ENCODE data around the gene ZNF652.

The ZNF652 gene

DNA sequence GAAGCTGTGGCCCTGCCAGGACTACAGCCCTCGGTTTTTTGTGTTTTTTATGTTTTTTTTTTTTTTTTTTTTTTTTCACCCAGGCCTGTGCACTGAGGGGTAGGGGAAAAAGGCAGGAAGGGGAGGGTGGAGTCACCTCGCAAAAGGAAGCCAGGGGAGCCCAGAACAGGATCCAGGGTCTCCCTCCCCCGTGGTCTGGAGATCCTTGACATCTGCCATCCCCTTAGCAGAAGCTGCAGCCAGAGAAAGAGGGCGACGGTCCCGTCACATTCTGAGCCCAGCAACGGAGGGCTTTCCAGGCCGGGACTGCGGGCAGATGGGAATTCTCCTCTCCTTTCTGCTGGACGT is 102.4 kb downstream of the ZNF652 start:
- H3K27me3 ChIP-seq (replicated peaks; ENCODE audit: control insufficient read depth, insufficient read depth, low read length): no peaks in the 10 kb centered on the region
- H3K4me1 ChIP-seq (ENCODE audit: control insufficient read depth, insufficient read depth, low read length): peaks cover 9% of the 10 kb centered on the region
- H3K36me3 ChIP-seq (ENCODE audit: control insufficient read depth, insufficient read depth, low read length, severe bottlenecking): no peaks in the 10 kb centered on the region
- DNase-seq (ENCODE audit: low read depth): no peak
- H3K4me3 ChIP-seq (ENCODE audit: low read length): peak overlapping the region; percentile 82
- H3K9ac ChIP-seq (ENCODE audit: low read length): peak overlapping the region; percentile 87
- no peaks in the 10 kb centered on the region for H3K9me3 ChIP-seq (ENCODE audit: control insufficient read depth, low read length)

DNA sequence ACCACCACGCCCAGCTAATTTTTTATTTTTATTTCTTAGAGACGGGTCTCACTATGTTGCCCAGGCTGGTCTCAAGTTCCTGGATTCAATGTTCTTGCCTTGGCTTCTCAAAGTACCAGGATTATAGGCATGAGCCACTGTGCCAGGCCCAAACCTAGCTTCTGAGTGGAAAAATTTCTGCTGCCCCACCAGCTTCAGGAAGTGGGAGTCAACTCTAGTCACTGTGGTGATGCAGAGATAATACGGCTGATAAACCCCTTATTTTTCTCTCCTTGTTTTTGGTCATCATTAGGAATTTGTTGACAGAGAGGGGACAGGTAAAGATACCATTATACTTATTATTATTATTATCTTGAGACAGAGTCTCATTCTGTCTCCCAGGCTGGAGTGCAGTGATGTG is 103.7 kb downstream of the ZNF652 start:
- Histone ChIP-seq H3K4me3 (ENCODE audit: low read length) (no peak overlapping the region), H3K36me3 (ENCODE audit: control insufficient read depth, insufficient read depth, low read length, severe bottlenecking) (no peaks in the 10 kb centered on the region), H3K9ac (ENCODE audit: low read length) (no peak overlapping the region), H3K4me1 (ENCODE audit: control insufficient read depth, insufficient read depth, low read length) (peaks cover 9% of the 10 kb centered on the region), H3K27me3 (replicated peaks; ENCODE audit: control insufficient read depth, insufficient read depth, low read length) (no peaks in the 10 kb centered on the region), H3K9me3 (ENCODE audit: control insufficient read depth, low read length) (no peaks in the 10 kb centered on the region)
- DNase-seq (ENCODE audit: low read depth): no peak

DNA sequence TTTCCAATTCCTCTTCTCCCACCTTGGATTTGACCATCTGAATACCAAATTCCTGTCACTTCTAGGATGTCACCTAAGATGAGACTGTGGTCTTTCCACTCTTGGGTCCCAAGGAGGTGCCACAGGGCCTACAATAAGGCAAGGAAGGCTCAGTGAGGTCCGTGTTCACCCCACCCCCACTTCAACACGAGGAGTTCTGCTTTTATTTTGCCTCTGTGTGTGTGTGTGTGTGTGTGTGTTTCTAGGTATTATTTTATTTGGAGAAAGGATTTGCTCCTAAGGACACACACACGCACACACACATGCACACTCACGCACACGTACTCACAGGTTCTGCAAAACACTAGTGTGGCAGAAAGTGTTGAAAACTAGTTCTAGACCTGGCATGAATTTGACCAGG is 106.9 kb downstream of the ZNF652 start:
- Histone ChIP-seq H3K4me1 (ENCODE audit: control insufficient read depth, insufficient read depth, low read length) (peaks cover 3% of the 10 kb centered on the region), H3K4me3 (ENCODE audit: low read length) (no peak overlapping the region), H3K9me3 (ENCODE audit: control insufficient read depth, low read length) (no peaks in the 10 kb centered on the region), H3K9ac (ENCODE audit: low read length) (no peak overlapping the region), H3K36me3 (ENCODE audit: control insufficient read depth, insufficient read depth, low read length, severe bottlenecking) (no peaks in the 10 kb centered on the region), H3K27me3 (replicated peaks; ENCODE audit: control insufficient read depth, insufficient read depth, low read length) (peaks cover under 1% of the 10 kb centered on the region)
- no peak for DNase-seq (ENCODE audit: low read depth)

DNA sequence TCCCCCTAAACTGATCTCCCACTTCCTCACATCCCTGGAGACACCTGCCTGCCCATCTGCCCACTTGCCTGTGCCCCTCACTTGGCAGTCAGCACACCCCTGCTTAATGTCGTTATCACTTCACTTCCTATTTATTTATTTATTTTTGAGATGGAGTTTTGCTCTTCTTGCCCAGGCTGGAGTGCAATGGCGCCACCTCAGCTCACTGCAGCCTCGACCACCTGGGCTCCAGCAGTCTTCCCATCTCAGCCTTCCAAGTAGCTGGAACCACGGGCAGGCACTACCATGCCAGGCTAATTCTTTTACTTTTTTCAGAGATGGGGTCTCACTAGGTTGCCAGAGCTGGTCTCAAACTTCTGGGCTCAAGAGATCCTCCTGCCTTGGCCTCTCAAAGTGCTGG is 108.0 kb downstream of the ZNF652 start:
- H3K4me1 ChIP-seq (ENCODE audit: control insufficient read depth, insufficient read depth, low read length): peaks cover 8% of the 10 kb centered on the region
- no peaks in the 10 kb centered on the region for H3K9me3 ChIP-seq (ENCODE audit: control insufficient read depth, low read length)
- no peak overlapping the region for H3K4me3 ChIP-seq (ENCODE audit: low read length)
- DNase-seq (ENCODE audit: low read depth): no peak
- peaks cover 5% of the 10 kb centered on the region for H3K27me3 ChIP-seq (replicated peaks; ENCODE audit: control insufficient read depth, insufficient read depth, low read length)
- no peak overlapping the region for H3K9ac ChIP-seq (ENCODE audit: low read length)
- H3K36me3 ChIP-seq (ENCODE audit: control insufficient read depth, insufficient read depth, low read length, severe bottlenecking): no peaks in the 10 kb centered on the region

DNA sequence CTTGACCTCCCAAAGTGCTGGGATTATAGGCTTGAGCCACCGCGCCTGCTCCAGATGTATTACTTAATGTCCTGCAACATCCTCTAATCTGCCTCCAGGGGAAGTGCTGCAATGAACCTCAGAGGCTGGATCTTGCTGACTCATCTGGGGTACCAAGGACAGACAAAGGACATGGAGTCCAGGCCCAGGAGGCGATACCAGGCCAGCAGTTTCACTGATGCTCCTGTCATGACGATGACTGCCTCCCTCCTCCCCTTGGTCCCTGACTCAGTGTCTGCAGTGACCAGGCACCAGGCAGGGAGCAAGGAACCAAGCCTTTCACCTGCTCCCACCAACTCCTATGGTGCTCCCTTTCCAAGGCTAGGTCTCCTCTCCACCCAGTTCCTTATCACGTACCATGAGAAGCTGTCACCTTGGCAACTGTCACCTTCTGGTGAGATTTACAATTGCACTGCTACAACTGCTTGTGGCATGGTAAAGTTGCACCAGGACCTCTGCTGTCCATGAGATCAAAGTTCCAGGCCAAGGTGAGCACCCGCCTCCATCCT is 109.8 kb downstream of the ZNF652 start:
- no peak overlapping the region for H3K4me3 ChIP-seq (ENCODE audit: low read length)
- H3K27me3 ChIP-seq (replicated peaks; ENCODE audit: control insufficient read depth, insufficient read depth, low read length): peaks cover 5% of the 10 kb centered on the region
- H3K9me3 ChIP-seq (ENCODE audit: control insufficient read depth, low read length): no peaks in the 10 kb centered on the region
- peaks cover 10% of the 10 kb centered on the region for H3K4me1 ChIP-seq (ENCODE audit: control insufficient read depth, insufficient read depth, low read length)
- H3K9ac ChIP-seq (ENCODE audit: low read length): no peak overlapping the region
- no peaks in the 10 kb centered on the region for H3K36me3 ChIP-seq (ENCODE audit: control insufficient read depth, insufficient read depth, low read length, severe bottlenecking)
- peak; percentile 38 for DNase-seq (ENCODE audit: low read depth)

DNA sequence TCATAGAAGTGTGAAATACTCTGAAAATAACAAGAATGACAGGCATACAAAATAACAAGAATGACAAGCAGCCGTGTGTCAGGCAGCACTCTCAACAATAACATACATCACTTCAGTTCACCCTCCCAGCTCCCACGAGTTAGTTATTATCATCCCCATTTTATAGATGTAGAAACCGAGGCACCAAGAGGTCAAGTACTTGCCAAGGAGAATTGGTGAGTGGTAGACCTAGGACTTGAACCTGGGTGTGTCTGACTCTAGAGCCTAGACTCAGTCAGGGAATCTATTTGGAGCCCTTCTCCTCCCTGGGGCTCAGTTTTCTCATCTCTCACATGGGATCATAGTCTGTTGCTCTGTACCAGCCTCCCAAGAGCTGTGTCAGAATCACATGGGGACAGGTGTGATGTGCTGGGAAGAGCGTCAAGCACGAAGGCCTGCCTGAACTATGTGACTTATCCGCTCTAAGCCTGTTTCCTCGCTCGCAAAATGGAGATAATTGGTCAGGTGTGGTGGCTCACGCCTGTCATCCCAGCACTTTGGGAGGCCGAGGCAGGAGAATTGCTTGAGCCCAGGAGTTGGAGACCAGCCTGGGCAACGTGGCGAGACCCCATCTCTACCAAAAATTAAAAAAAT is 112.0 kb downstream of the ZNF652 start:
- H3K9me3 ChIP-seq (ENCODE audit: control insufficient read depth, low read length): no peaks in the 10 kb centered on the region
- H3K9ac ChIP-seq (ENCODE audit: low read length): no peak overlapping the region
- H3K4me1 ChIP-seq (ENCODE audit: control insufficient read depth, insufficient read depth, low read length): peaks cover 10% of the 10 kb centered on the region
- no peaks in the 10 kb centered on the region for H3K36me3 ChIP-seq (ENCODE audit: control insufficient read depth, insufficient read depth, low read length, severe bottlenecking)
- peaks cover 5% of the 10 kb centered on the region for H3K27me3 ChIP-seq (replicated peaks; ENCODE audit: control insufficient read depth, insufficient read depth, low read length)
- H3K4me3 ChIP-seq (ENCODE audit: low read length): no peak overlapping the region
- no peak for DNase-seq (ENCODE audit: low read depth)

DNA sequence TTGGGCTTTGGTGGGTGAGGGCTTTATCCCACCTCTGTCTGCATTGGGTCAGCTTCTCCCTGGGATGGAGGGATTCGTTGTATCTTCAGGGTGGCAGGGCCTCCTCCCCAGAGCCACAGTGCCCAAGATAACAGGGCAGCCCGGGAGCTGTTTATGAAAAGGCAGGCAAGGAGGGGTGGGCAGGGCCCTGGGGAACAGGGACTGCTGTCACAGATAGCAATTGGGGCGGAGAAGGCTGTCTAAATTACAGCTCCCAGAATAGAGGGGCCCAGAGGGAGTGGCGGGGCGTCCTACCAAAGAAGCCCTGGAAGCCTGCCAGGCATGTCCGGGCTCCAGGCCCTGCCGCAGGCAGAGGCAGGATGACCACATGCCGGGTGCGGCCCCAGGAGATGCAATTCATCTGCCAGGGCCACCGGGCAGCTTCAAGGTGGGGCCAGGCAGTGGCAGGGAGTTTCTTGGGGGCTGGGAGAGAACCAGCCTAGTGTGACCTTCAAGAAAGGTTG is 112.7 kb downstream of the ZNF652 start:
- peaks cover 10% of the 10 kb centered on the region for H3K4me1 ChIP-seq (ENCODE audit: control insufficient read depth, insufficient read depth, low read length)
- peak; percentile 54 for DNase-seq (ENCODE audit: low read depth)
- H3K9ac ChIP-seq (ENCODE audit: low read length): no peak overlapping the region
- H3K27me3 ChIP-seq (replicated peaks; ENCODE audit: control insufficient read depth, insufficient read depth, low read length): peaks cover 11% of the 10 kb centered on the region
- H3K4me3 ChIP-seq (ENCODE audit: low read length): no peak overlapping the region
- no peaks in the 10 kb centered on the region for H3K9me3 ChIP-seq (ENCODE audit: control insufficient read depth, low read length)
- H3K36me3 ChIP-seq (ENCODE audit: control insufficient read depth, insufficient read depth, low read length, severe bottlenecking): no peaks in the 10 kb centered on the region

DNA sequence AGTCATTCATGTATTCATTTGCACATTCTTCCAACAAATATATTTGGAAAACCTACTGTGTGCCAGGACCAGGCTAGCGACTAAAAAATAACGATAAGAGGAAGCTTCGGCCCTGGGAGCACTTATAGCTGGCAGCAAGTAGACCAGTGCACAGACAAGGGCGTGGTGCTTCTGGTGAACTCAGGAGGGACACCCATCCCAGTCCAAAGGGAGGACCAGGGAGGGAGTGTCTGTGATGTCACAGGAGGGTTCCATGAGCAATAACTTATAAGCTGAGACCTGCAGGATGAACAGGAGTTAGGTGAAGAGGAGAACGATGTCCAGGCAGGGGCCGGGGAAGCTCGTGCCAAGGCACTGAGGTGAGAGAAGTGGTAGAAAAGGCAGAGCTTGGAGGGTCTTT is 114.1 kb downstream of the ZNF652 start:
- Histone ChIP-seq H3K4me3 (ENCODE audit: low read length) (no peak overlapping the region), H3K9ac (ENCODE audit: low read length) (no peak overlapping the region), H3K4me1 (ENCODE audit: control insufficient read depth, insufficient read depth, low read length) (peaks cover 10% of the 10 kb centered on the region), H3K27me3 (replicated peaks; ENCODE audit: control insufficient read depth, insufficient read depth, low read length) (peaks cover 11% of the 10 kb centered on the region), H3K36me3 (ENCODE audit: control insufficient read depth, insufficient read depth, low read length, severe bottlenecking) (no peaks in the 10 kb centered on the region), H3K9me3 (ENCODE audit: control insufficient read depth, low read length) (no peaks in the 10 kb centered on the region)
- no peak for DNase-seq (ENCODE audit: low read depth)

DNA sequence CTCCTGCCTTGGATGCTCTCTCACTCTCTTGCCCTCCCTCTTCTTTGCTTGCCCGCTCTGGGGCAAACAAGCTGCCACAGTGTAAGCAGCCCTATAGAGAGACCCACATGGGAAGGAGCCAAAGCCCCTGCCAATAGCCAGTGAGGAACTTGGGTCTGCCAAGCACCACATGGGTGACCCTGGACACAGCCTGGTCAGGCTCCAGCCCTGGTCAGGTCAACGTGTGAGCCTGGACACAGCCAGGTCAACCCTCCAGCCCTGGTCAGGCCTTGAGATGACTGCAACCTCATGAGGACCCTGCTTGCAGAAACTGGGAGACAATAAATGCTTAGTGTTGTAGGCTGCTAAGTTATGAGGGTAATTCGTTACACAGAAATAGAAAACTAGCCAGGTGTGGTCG is 117.2 kb downstream of the ZNF652 start:
- no peak for DNase-seq (ENCODE audit: low read depth)
- H3K4me3 ChIP-seq (ENCODE audit: low read length): no peak overlapping the region
- H3K4me1 ChIP-seq (ENCODE audit: control insufficient read depth, insufficient read depth, low read length): peaks cover 10% of the 10 kb centered on the region
- no peaks in the 10 kb centered on the region for H3K9me3 ChIP-seq (ENCODE audit: control insufficient read depth, low read length)
- peaks cover 13% of the 10 kb centered on the region for H3K27me3 ChIP-seq (replicated peaks; ENCODE audit: control insufficient read depth, insufficient read depth, low read length)
- H3K36me3 ChIP-seq (ENCODE audit: control insufficient read depth, insufficient read depth, low read length, severe bottlenecking): no peaks in the 10 kb centered on the region
- H3K9ac ChIP-seq (ENCODE audit: low read length): no peak overlapping the region

All from adipocyte (in vitro differentiated cells).